Central memory CD4-positive, alpha-beta T cell (primary cell): ENCODE measurements around the gene PHGDH.
"Not testable (repeated sequence)": the region's sequence is repeated elsewhere in the genome, so short reads cannot be mapped to it uniquely, and the experiment has no call there.

ENCODE experiments used
- DNase-seq: peaks from one replicate; pipeline ENCODE4 v3.0.0; 2022
- total RNA-seq, 3 experiments: gene quantifications; one replicate each; lab custom pipeline; 2026; lab: John Stamatoyannopoulos, UW

PHGDH gene
- total RNA-seq: 2.9 to 39.4 (median 7.9) reads per million in 3 experiments

GRCh38 chr1:119711804-119712341 lies at the start of gene PHGDH:
PHGDH (plus strand) TSS chr1:119711934; CDS start chr1:119712023, 89 bp downstream.
- no peak for DNase-seq

- no peak for DNase-seq
These were observed 49.7 kb upstream of the PHGDH start for GRCh38 chr1:119662034-119662437.

GRCh38 chr1:119664067-119664466 lies 47.7 kb upstream of the PHGDH start:
- no peak for DNase-seq

- no peak for DNase-seq
These were observed 44.6 kb upstream of the PHGDH start for GRCh38 chr1:119667173-119667572.

- DNase-seq: no peak
These were observed 40.8 kb upstream of the PHGDH start for GRCh38 chr1:119670898-119671297.

- DNase-seq: no peak
These were observed 38.4 kb upstream of the PHGDH start for GRCh38 chr1:119673171-119673940.

- DNase-seq: no peak
These were observed 37.6 kb upstream of the PHGDH start for GRCh38 chr1:119674111-119674526.

- no peak for DNase-seq
These were observed 36.9 kb upstream of the PHGDH start for GRCh38 chr1:119674835-119675289.

- DNase-seq: peak; percentile 30
These were observed 36.1 kb upstream of the PHGDH start for GRCh38 chr1:119675349-119676345.

GRCh38 chr1:119676571-119677206 lies 35.0 kb upstream of the PHGDH start:
- no peak for DNase-seq

- DNase-seq: no peak
These were observed 32.5 kb upstream of the PHGDH start for GRCh38 chr1:119679223-119679622.

- no peak for DNase-seq
These were observed 31.5 kb upstream of the PHGDH start for GRCh38 chr1:119680193-119680592.

GRCh38 chr1:119680723-119681122 lies 31.0 kb upstream of the PHGDH start:
- no peak for DNase-seq

GRCh38 chr1:119681560-119681959 lies 30.2 kb upstream of the PHGDH start:
- no peak for DNase-seq

- no peak for DNase-seq
These were observed 29.6 kb upstream of the PHGDH start for GRCh38 chr1:119682141-119682540.

- no peak for DNase-seq
These were observed 27.8 kb upstream of the PHGDH start for GRCh38 chr1:119683893-119684292.

GRCh38 chr1:119686661-119687060 lies 25.1 kb upstream of the PHGDH start:
- DNase-seq: no peak

- no peak for DNase-seq
These were observed 24.2 kb upstream of the PHGDH start for GRCh38 chr1:119687434-119688079.

GRCh38 chr1:119688810-119689209 lies 22.9 kb upstream of the PHGDH start:
- DNase-seq: no peak

GRCh38 chr1:119689511-119689910 lies 22.2 kb upstream of the PHGDH start:
- no peak for DNase-seq

- not testable (repeated sequence) for DNase-seq
These were observed 14.9 kb upstream of the PHGDH start for GRCh38 chr1:119696863-119697262.

GRCh38 chr1:119697598-119697997 lies 14.1 kb upstream of the PHGDH start:
- DNase-seq: no peak
